ENCODE data around the gene KAT6B.

Gene KAT6B

GRCh38 chr10:74901301-74901700, 74.9 kb downstream of the KAT6B start:
- no peak for TF ChIP-seq CTCF (IDR thresholded peaks at IDR 0.05; ENCODE audit: insufficient read depth, low read depth, low read length, missing control alignments)
- no peak for DNase-seq (ENCODE audit: low read depth)
- H3K4me3 ChIP-seq (ENCODE audit: low read depth, low read length) = no peak overlapping the region

GRCh38 chr10:74901867-74902450, 75.6 kb downstream of the KAT6B start:
- no peak for TF ChIP-seq CTCF (IDR thresholded peaks at IDR 0.05; ENCODE audit: insufficient read depth, low read depth, low read length, missing control alignments)
- no peak for DNase-seq (ENCODE audit: low read depth)
- H3K4me3 ChIP-seq (ENCODE audit: low read depth, low read length) = no peak overlapping the region

- no peak for DNase-seq (ENCODE audit: low read depth)
- H3K4me3 ChIP-seq (ENCODE audit: low read depth, low read length) = no peak overlapping the region
- no peak for TF ChIP-seq CTCF (IDR thresholded peaks at IDR 0.05; ENCODE audit: insufficient read depth, low read depth, low read length, missing control alignments)
Measured at GRCh38 chr10:74903491-74903890, 77.1 kb downstream of the KAT6B start.

- no peak overlapping the region for H3K4me3 ChIP-seq (ENCODE audit: low read depth, low read length)
- no peak for TF ChIP-seq CTCF (IDR thresholded peaks at IDR 0.05; ENCODE audit: insufficient read depth, low read depth, low read length, missing control alignments)
- DNase-seq (ENCODE audit: low read depth) = no peak
Measured at GRCh38 chr10:74906611-74907198, 80.3 kb downstream of the KAT6B start.

GRCh38 chr10:74909670-74910069, 83.3 kb downstream of the KAT6B start:
- no peak for DNase-seq (ENCODE audit: low read depth)
- TF ChIP-seq CTCF (IDR thresholded peaks at IDR 0.05; ENCODE audit: insufficient read depth, low read depth, low read length, missing control alignments) = no peak
- no peak overlapping the region for H3K4me3 ChIP-seq (ENCODE audit: low read depth, low read length)

- TF ChIP-seq CTCF (IDR thresholded peaks at IDR 0.05; ENCODE audit: insufficient read depth, low read depth, low read length, missing control alignments) = no peak
- DNase-seq (ENCODE audit: low read depth) = no peak
- no peak overlapping the region for H3K4me3 ChIP-seq (ENCODE audit: low read depth, low read length)
Measured at GRCh38 chr10:74910241-74910975, 84.0 kb downstream of the KAT6B start.
